IPS-NIHi11 (cell line): ENCODE data around the gene TMEM38A.

Experiments
- DNase-seq: peaks from one replicate; pipeline ENCODE4 v3.0.0; 2012; ENCODE audit warnings: mixed read lengths, low spot score

Gene TMEM38A

GRCh38 chr19:16660763-16661479 lies at the start of gene TMEM38A:
TSS of gene TMEM38A (plus strand) at chr19:16661139. CDS start at chr19:16661218, 79 bp downstream.
- DNase-seq, result peak; percentile 75

GRCh38 chr19:16612636-16613035 lies 48.3 kb upstream of the TMEM38A start:
- no peak for DNase-seq

GRCh38 chr19:16613841-16614240 lies 47.1 kb upstream of the TMEM38A start:
- no peak for DNase-seq

GRCh38 chr19:16614941-16615340 lies 46.0 kb upstream of the TMEM38A start:
- DNase-seq, result no peak

- DNase-seq, result peak; percentile 76
Observed at GRCh38 chr19:16615808-16616207, 45.1 kb upstream of the TMEM38A start.

- no peak for DNase-seq
Observed at GRCh38 chr19:16618248-16618647, 42.7 kb upstream of the TMEM38A start.

- no peak for DNase-seq
Observed at GRCh38 chr19:16619457-16619856, 41.5 kb upstream of the TMEM38A start.

- DNase-seq, result no peak
Observed at GRCh38 chr19:16620018-16620417, 40.9 kb upstream of the TMEM38A start.

GRCh38 chr19:16620584-16620983 lies 40.4 kb upstream of the TMEM38A start:
- DNase-seq, result no peak

GRCh38 chr19:16621165-16621800 lies 39.7 kb upstream of the TMEM38A start:
- DNase-seq, result no peak

GRCh38 chr19:16623066-16623465 lies 37.9 kb upstream of the TMEM38A start:
- DNase-seq, result no peak

GRCh38 chr19:16623576-16623975 lies 37.4 kb upstream of the TMEM38A start:
- DNase-seq, result no peak

GRCh38 chr19:16624236-16624635 lies 36.7 kb upstream of the TMEM38A start:
- no peak for DNase-seq

- no peak for DNase-seq
Observed at GRCh38 chr19:16625163-16625958, 35.6 kb upstream of the TMEM38A start.

- DNase-seq, result no peak
Observed at GRCh38 chr19:16626796-16627192, 34.1 kb upstream of the TMEM38A start.

- DNase-seq, result no peak
Observed at GRCh38 chr19:16627193-16627927, 33.6 kb upstream of the TMEM38A start.

GRCh38 chr19:16627928-16628182 lies 33.1 kb upstream of the TMEM38A start:
- no peak for DNase-seq

GRCh38 chr19:16628183-16628983 lies 32.6 kb upstream of the TMEM38A start, which contains the start of gene MED26:
TSS of gene MED26 (minus strand) at chr19:16628204. CDS start at chr19:16627943, 261 bp downstream.
- peak; percentile 100 for DNase-seq

GRCh38 chr19:16628984-16629691 lies 31.8 kb upstream of the TMEM38A start:
- DNase-seq, result no peak

- DNase-seq, result no peak
Observed at GRCh38 chr19:16631465-16631864, 29.5 kb upstream of the TMEM38A start.

GRCh38 chr19:16637535-16637934 lies 23.4 kb upstream of the TMEM38A start:
- DNase-seq, result no peak
